CD4-positive, alpha-beta T cell treated with Interleukin-2 at 100 ng/mL for 4 hours (primary cell): ENCODE results near the gene TAF5L.
"Not testable (repeated sequence)": the region's sequence is repeated elsewhere in the genome, so short reads cannot be mapped to it uniquely, and the experiment has no call there.

Experiments
- DNase-seq: peaks from one replicate; pipeline ENCODE4 v3.0.0-alpha.2; 2020; ENCODE audit warnings: low spot score

Gene TAF5L

DNA sequence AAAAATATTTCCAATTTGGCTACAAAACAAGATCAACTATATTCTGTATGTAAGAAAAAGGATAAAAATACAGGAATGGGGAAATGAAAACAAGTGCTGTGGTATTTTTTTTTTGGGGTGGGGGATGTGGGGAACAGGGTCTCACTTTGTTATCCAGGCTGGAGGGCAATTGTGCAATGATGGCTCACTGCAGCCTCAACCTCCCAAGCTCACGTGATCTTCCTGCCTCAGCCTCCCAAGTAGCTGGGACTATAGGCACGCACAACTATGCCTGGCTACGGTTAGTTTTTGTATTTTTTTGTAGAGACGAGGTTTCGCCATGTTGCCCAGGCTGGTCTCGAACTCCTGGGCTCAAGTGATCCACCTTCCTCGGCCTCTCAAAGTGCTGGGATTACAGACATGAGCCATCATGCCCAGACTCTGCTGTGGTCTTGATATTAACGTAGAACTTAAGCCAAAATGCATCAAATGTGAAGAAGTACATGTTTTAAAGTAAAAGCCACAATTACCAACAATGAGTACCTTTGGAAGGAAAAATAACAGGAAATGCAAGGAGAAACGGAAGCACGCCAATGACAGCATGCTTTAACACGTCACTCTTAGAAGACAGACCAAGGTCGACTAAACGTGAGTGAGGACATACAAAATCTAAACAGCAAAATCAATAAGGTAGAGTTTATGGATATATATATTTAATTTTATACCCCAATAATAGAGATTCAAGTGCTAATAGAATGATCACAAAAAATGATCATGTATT, 58.6 kb downstream of the TAF5L start:
- DNase-seq: no peak

DNA sequence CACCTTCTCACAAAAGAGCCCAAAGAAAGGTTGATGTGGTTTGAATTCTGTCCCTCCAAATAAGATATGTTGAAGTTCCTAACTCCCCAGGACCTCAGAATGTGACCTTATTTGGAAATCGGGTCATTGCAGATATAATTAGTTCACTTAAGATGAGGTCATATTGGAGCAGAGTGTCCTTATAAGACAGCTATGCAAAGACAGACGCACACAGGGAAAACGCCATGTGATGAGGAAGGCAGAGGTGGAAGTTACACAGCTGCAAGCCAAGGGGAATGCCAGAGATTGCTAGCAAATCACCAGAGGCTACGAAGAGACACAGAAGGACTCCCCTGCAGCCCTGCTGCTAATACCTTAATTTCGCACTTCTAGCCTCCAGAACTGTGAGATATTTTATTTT, 62.2 kb downstream of the TAF5L start:
- no peak for DNase-seq

DNA sequence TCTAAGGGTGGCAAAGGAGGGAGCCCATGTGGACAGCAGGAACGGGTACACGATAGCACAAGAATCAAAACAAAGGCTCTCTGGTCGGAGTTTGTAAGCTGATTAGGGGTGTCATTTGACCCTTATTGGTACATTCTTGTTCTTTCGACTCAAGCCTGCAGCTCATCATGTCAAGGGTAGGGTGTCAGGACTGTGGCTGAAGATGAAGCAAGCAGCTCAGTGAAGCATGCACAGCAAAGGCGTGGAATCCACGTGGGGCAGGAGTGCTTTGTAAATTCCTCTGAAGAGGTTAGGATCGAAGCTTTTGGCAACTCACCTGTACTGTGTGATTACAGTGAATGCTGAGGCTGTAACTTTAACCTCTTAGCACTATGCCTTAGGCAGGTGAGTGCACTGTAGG, 62.7 kb downstream of the TAF5L start:
- DNase-seq: no peak

DNA sequence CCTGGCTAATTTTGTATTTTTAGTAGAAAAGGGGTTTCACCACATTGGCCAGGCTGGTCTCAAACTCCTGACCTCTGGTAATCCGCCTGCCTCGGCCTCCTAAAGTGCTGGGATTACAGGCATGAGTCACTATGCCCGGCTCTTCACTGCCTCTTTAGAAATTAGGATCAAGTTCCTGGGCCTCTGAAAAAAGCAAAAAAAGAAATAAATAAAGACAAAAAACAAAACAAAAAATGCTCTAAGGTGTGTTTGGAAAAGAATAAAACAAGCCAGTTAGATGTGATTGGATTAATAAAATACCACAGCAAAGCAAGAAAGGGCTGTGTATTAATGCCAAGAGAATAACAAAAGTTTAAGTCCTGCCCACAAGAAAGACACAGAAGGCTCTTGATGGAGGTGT, 63.2 kb downstream of the TAF5L start:
- DNase-seq: no peak

DNA sequence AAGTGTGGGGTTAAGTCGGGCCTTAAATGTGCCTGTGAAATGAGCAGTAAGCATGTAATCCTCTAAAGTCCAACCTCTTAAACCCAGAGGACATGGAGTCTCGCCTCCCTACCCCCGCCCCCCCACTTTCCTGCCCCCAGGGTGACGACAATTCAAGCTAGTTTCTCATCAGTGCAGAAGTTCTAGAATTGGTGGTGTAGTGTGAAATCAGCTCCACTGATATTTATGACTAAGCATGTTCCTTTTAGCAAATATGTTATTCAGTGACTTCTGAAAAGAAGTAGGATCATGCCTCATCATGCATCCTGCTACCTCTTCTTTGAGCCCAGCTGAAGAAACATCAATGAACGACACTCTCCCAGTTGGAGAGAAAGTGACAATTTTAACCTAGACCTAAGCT, 64.8 kb downstream of the TAF5L start:
- DNase-seq: no peak

DNA sequence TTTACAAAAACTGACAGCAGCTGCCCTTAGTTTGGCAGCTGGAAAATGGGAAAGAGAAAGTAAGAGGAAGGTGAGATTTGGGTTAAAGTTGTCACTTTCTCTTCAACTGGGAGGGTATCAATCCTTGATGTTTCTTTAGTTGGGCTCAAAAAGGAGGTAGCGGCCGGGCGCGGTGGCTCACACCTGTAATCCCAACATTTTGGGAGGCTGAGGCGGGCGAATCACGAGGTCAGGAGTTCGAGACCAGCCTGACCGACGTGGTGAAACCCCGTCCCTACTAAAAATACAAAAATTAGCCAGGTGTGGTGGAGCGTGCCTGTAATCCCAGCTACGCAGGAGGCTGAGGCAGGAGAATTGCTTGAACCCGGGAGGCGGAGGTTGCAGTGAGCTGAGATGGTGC, 65.8 kb downstream of the TAF5L start:
- not testable (repeated sequence) for DNase-seq

DNA sequence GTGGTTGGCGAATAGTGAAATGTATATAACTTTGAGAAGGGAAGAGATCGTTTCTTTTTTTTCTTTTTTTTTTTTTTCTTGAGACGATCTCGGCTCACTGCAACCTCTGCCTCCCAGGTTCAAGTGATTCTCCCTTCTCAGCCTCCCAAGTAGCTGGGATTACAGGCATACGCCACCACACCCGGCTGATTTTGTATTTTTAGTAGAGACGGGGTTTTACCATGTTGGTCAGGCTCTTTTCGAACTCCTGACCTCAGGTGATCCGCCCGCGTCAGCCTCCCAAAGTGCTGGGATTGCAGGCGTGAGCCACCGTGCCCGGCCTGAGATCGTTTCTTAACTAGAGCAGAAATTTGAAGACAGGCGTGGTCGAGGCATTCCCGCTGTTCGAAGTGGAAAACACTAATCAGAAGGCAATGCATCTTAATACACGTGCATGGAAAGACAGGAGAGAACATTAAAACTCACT, 66.6 kb downstream of the TAF5L start:
- DNase-seq: not testable (repeated sequence)

DNA sequence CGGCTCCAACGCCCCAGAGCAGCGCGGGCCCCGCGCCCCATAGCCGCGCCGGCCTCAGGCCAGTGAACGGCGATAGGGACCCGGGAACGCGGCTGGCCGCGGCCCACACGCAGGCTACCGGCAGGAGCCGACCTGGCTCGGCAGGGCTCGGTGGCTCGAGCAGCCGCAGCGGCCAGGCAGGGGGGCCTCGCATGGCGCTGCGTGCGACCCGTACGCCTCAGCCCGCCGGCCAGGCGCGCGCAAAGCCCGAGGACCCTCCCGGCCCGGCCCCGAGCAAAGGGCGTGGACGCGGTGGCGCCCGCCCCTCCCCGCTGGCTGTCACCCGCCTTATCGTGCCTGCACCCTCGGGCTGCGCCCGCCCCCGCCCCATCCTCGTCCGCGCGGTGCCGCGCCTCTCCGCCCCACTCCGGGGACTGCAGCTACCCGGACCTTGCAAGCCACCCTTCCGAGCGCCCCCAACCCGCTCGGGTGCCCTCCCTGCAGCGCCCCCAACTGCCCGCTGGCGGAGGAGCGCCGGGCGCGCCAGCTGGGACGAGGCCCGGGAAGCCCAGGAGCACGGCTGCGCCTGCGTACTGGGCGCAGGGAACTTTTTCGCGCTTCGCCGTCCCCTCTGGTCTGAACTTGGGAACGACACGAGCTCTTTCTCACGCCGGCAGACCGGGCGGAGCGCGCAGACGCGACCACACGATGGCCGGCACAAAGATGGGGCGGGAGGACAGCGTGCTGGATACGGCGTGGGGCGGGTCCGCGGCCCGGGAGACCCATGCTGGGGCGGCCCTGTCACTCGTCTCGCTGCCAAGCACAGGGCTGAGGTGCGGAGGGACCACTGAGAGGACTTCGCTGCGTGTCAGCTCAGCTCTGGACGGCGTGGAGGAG, 67.2 kb downstream of the TAF5L start, which contains the start of gene ABCB10:
ABCB10 (minus strand) TSS at position 248 of the 876 bp plus-strand sequence; CDS start at position 193, 55 bp downstream.
- peak; percentile 95 for DNase-seq

DNA sequence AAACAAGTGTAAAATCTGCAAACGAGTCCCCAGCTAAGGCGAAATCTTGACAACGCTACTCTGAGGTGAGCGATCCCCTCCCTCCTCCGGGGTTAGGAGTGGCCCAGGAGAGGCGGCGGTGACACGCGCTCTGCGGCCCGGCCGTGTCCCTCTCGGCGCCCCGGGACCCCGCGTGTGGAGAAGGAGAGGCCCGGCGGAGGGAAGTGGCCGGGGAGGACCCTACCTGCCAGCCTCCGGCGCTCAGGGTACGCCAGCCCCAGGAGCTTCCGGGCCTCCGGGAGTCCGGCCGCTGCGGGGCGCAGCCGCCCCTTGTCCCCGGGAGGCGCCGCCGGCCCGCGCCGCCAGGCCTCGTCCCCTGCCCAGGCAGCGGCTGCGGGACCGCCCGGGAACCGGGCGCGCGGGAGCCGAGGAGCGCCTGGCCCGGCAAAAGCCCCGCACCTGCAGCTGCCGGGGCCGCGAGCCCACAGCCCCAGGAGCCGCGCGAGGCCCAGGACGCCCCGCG, 68.0 kb downstream of the TAF5L start:
- peak; percentile 26 for DNase-seq

DNA sequence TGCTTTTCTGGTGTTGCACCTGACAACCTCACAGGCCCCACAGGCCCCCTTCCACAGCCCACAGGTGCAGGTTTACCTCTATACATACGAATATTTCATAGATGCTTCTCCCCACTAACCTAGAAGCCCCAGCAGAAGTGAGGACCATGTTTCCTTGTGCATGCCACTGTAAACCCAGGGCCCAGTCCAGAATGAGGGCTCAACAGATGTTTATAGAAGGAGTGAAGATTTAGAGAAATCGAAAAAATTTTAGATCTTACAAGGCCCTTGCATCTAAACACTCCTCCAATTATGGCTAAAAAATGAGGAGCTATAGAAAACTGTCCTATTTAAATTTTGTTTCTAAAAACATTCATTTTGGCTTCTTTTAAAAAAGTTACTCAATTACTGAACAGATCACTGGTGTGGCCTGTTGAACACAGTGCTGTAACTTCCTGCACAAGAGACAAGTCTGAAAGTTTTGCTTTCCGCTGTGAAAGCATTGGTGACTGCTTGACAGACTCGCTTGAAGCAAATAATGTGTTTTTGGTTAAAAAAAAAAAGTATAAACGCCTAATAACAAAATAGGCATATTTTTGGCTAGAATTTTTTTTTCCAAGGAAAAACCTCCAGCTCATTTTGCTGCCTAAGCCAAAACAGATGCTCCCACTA, 68.6 kb downstream of the TAF5L start:
- peak; percentile 34 for DNase-seq

DNA sequence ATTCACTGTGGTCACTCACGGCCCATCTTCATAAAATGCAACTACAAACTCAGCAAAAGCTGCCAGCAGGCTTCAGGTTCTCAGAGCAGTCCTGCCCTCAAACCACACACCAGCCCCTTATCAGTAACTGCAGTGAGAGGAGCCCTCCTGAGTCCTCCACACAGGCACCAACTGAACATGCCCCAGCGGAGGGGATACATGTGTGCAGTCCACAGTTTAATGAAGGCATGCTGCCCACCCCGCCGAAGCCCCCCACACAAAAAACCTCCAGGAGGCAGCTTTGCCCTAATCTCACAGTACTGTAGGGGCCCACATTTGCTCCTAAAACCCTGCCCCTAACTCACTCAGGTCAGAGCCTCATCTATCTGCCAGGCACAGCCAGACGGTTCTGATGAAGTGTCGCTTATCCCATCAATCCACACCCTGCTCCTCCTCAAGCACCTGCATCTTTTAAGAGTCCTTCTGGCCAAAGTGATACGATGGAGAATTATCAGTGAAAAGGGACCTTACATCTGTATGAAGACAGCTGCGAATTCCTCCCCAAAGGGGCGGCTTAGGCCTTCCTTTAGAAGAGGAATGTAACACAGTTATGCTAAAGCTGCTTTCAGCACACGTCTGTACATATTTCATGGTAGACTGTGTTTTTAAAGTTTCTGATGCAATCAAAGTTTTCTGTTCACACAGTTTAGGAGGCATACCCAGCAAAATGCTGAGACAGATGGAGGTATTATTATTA, 70.9 kb downstream of the TAF5L start:
- DNase-seq: no peak

DNA sequence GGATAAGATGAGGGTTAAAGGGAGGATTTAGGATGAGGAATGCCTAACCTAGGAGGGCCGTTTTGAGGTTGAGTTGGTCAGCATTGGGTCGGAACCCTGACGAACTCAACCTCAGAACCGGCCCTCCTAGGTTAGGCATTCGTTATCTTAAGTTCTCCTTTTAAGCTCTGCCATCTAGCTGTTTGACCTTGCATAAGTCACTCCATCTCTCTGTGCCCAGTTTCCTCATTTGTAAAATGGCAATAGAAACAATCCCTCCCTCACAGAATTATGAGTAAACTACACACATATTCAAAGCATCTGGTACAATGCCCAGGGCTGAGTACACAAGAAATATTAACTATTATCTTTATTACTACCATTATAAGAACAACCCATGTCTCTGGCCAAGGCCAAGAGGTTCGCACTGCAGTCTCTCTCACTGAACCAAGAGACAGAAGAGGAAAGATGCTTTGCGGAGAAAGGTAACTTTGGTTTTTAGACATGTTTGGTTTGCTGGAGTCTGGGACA, 72.2 kb downstream of the TAF5L start:
- DNase-seq: no peak

DNA sequence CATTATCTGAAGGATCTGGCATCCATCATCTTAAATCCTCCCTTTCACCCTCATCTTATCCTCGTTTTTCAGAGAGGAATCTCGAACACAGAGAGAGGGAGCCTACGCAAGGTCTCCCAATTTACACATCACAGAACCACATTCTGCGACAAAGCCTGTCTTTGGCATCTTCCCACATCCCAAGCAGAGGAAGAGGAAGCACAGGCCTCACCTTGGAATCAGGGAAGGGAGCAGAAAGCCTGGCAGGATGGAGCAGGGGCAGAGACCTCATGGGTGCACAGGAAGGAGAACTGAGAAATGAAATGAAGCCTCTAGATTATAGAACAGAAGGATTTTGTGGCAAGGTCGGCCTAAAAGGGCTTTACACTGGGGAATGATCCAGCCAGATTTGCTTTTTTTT, 73.2 kb downstream of the TAF5L start:
- DNase-seq: no peak

DNA sequence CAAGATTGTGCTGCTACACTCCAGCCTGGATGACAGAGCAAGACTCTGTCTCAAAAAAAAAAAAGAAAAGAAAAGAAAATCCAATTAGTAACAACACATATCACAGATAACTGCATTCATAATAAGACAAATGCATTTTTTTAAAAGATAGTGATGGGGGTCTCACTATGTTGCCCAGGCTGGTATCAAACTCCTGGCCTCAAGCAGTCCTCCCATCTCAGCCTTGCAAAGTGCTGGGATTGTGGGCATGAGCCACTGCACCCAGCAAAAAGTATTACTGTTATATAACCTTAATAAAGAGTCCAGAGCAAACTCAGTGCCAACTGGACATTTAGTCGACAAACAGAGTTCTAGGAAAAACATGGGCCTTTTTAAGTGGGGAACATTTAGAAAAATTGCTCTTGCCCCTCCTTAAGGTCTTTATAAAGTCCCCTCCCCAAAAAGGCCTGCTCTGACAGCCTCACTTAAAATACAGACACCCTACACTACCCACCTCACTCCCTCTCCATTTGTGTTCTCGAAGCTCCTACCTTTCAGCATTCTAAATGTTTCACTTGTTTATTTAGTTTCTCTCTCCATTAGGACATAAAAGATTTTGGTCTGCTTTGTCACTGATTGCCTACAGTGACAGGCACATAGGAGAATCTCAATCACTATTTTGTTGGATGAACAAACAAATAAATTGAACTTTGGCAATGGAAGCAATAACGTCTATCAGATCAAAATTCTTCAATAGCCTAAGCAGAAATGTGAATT, 74.9 kb downstream of the TAF5L start:
- DNase-seq: no peak

DNA sequence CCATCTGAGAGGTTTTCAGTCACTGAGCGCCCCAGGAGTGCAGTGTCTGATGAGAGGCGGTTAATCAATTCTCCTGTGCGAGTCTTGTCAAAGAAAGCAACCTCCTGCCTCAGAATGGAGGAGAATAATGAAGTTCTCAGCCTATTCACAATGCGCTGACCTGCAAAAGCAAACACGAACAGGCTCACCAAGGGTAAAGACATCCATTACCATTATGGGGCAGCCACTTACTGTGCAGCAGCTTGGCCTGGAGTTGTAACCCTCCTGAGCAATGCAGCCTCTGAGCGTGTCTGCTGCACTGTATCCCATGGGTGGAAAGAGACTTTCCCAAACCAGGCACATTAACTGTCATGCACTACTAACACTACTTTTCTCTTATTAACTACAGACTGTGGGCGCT, 78.4 kb downstream of the TAF5L start:
- no peak for DNase-seq

DNA sequence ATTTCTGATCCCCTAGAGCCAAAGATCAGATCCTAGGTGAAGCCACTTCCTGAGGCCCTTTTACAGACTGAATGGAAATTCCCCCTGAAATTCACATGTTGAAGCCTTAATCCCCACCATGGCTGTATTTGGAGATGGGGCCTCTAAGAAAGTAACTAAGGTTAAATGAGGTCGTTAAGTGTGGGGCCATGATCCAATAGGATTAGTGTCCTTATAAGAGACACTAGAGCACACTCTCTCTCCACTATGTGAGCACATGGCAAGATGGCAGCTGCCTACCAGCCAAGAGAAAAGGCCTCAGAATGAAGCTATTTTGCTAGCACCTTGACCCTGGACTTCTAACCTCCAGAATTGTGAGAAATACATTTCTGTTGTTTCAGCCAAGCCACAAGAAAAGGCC, 81.3 kb downstream of the TAF5L start:
- no peak for DNase-seq
